Tibial artery (tissue), 4 donors: Measurements from ENCODE around the gene SERTAD2.

ENCODE experiments used
- DNase-seq, 2 donors: peaks; one replicate each; pipeline ENCODE4 v3.0.0-alpha.2; 2019
- H3K27ac ChIP-seq, 2 donors: fragments of 200-600 bp; sonication (generic) in 1 of 2; 1 replicate in 1 of 2; 2 replicates in 1 of 2; pipeline ENCODE4 v1.5.1; 2018 to 2019; ENCODE audit warnings: mild to moderate bottlenecking in 1 of 2
- H3K27me3 ChIP-seq, 2 donors: fragments of 200-600 bp; sonication (generic) in 1 of 2; one replicate each; pipeline versions ENCODE4 v1.5.1 to v1.6.0; 2016 to 2019
- H3K36me3 ChIP-seq, 3 donors: fragments of 200-600 bp; sonication (generic) in 2 of 3; one replicate each; pipeline ENCODE4 v1.5.1; 2016 to 2019; ENCODE audit warnings: mild to moderate bottlenecking in 2 of 3
- H3K4me1 ChIP-seq, 4 donors: fragments of 200-600 bp; sonication (generic) in 2 of 4; 1 replicate in 3 of 4; 2 replicates in 1 of 4; pipeline ENCODE4 v1.5.1; 2016 to 2019
- H3K4me3 ChIP-seq, 2 donors: fragments of 200-600 bp; sonication (generic) in 1 of 2; 1 replicate in 1 of 2; 2 replicates in 1 of 2; pipeline ENCODE4 v1.5.1; 2018 to 2019; ENCODE audit warnings: mild to moderate bottlenecking in 2 of 2
- H3K9me3 ChIP-seq, 3 donors: fragments of 200-600 bp; sonication (generic) in 1 of 3; one replicate each; pipeline ENCODE4 v1.5.1; 2016 to 2019
- CTCF ChIP-seq, 2 experiments: fragments of 200-600 bp in 1 of 2; fragments of 450-650 bp in 1 of 2; IDR thresholded peaks; one replicate each; pipeline ENCODE4 v1.5.1; 2017 to 2019; ENCODE audit warnings: antibody characterized with exemption in 2 of 2, mild to moderate bottlenecking in 1 of 2, moderate library complexity in 1 of 2
- intact Hi-C: fragments of 100-400 bp; cut with DNase I; formaldehyde crosslinking; loops from one replicate; pipeline ENCODE4 v1.15.0; 2023; ENCODE audit warnings: low total_unique reads

SERTAD2 gene

GRCh38 chr2:64698177-64698643 lies 44.5 kb upstream of the SERTAD2 start:
- Histone ChIP-seq H3K9me3 (no peaks in the 10 kb centered on the region), H3K4me3 (no peak overlapping the region), H3K4me1 (peaks cover 0 to 19% (median 2%) of the 10 kb centered on the region in 4 donors), H3K27me3 (no peaks in the 10 kb centered on the region), H3K36me3 (no peaks in the 10 kb centered on the region), H3K27ac (no peak overlapping the region)
- no peak for TF ChIP-seq CTCF (IDR thresholded peaks at IDR 0.05)
- intact Hi-C loops = no loop called here
- DNase-seq = no peak

GRCh38 chr2:64697297-64698176 lies 43.8 kb upstream of the SERTAD2 start:
- Histone ChIP-seq H3K27me3 (no peaks in the 10 kb centered on the region), H3K4me3 (no peak overlapping the region), H3K36me3 (no peaks in the 10 kb centered on the region), H3K4me1 (peaks cover 0 to 19% (median 2%) of the 10 kb centered on the region in 4 donors), H3K27ac (no peak overlapping the region), H3K9me3 (no peaks in the 10 kb centered on the region)
- intact Hi-C loops = no loop called here
- no peak for DNase-seq
- no peak for TF ChIP-seq CTCF (IDR thresholded peaks at IDR 0.05)

- no peak for DNase-seq
- TF ChIP-seq CTCF (IDR thresholded peaks at IDR 0.05) = no peak
- Histone ChIP-seq H3K9me3 (no peaks in the 10 kb centered on the region), H3K27ac (no peak overlapping the region), H3K27me3 (no peaks in the 10 kb centered on the region), H3K36me3 (no peaks in the 10 kb centered on the region), H3K4me1 (peaks cover 0 to 19% (median 2%) of the 10 kb centered on the region in 4 donors), H3K4me3 (no peak overlapping the region)
- intact Hi-C loops = no loop called here
Observed at GRCh38 chr2:64696636-64697035, 42.9 kb upstream of the SERTAD2 start.

- H3K36me3 ChIP-seq = no peaks in the 10 kb centered on the region
- no peak for TF ChIP-seq CTCF (IDR thresholded peaks at IDR 0.05)
- H3K27ac ChIP-seq = no peak overlapping the region
- H3K4me3 ChIP-seq = no peak overlapping the region
- H3K27me3 ChIP-seq = no peaks in the 10 kb centered on the region
- intact Hi-C loops = no loop called here
- DNase-seq = no peak
- peaks cover 0 to 19% (median 2%) of the 10 kb centered on the region in 4 donors for H3K4me1 ChIP-seq
- no peaks in the 10 kb centered on the region for H3K9me3 ChIP-seq
Observed at GRCh38 chr2:64695721-64696261, 42.1 kb upstream of the SERTAD2 start.

GRCh38 chr2:64692401-64692800 lies 38.7 kb upstream of the SERTAD2 start:
- Histone ChIP-seq H3K9me3 (no peaks in the 10 kb centered on the region), H3K4me1 (peaks cover 0 to 6% (median 2%) of the 10 kb centered on the region in 4 donors), H3K27me3 (no peaks in the 10 kb centered on the region), H3K4me3 (no peak overlapping the region), H3K36me3 (no peaks in the 10 kb centered on the region), H3K27ac (no peak overlapping the region)
- intact Hi-C loops = no loop called here
- DNase-seq = no peak
- no peak for TF ChIP-seq CTCF (IDR thresholded peaks at IDR 0.05)
